Stimulated activated naive CD4-positive, alpha-beta T cell (primary cell): ENCODE measurements around the gene CA12.

Experiments used
- DNase-seq, 6 experiments: peaks; one replicate each; lab custom pipeline; 2025; lab: John Stamatoyannopoulos, UW

CA12 gene

GRCh38 chr15:63306492-63307073 is 75.1 kb downstream of the CA12 start:
- no peak for DNase-seq

- DNase-seq = no peak
These were observed 76.4 kb downstream of the CA12 start for GRCh38 chr15:63305260-63305659.

- DNase-seq = no peak
These were observed 80.6 kb downstream of the CA12 start for GRCh38 chr15:63301088-63301487.

GRCh38 chr15:63299943-63300575 is 81.6 kb downstream of the CA12 start:
- no peak for DNase-seq

GRCh38 chr15:63296195-63296594 is 85.5 kb downstream of the CA12 start:
- no peak for DNase-seq

- no peak for DNase-seq
These were observed 86.3 kb downstream of the CA12 start for GRCh38 chr15:63295341-63295740.

GRCh38 chr15:63294359-63294758 is 87.3 kb downstream of the CA12 start:
- DNase-seq = no peak

- DNase-seq = no peak
These were observed 88.9 kb downstream of the CA12 start for GRCh38 chr15:63292771-63293170.

GRCh38 chr15:63292241-63292640 is 89.4 kb downstream of the CA12 start:
- no peak for DNase-seq

GRCh38 chr15:63291507-63291906 is 90.1 kb downstream of the CA12 start:
- DNase-seq = no peak

- peak in 3 of 6 experiments; percentile 3 to 64 (median 59) for DNase-seq
These were observed 92.8 kb downstream of the CA12 start for GRCh38 chr15:63288778-63289378.

- DNase-seq = no peak
These were observed 93.3 kb downstream of the CA12 start for GRCh38 chr15:63288342-63288741.

- no peak for DNase-seq
These were observed 94.5 kb downstream of the CA12 start for GRCh38 chr15:63287109-63287508.

GRCh38 chr15:63284335-63284734 is 97.3 kb downstream of the CA12 start:
- no peak for DNase-seq

- DNase-seq = no peak
These were observed 98.5 kb downstream of the CA12 start for GRCh38 chr15:63283126-63283525.

GRCh38 chr15:63277893-63278456 is 103.7 kb downstream of the CA12 start:
- DNase-seq = peak in 1 of 6 experiments; percentile 7

- peak; percentile 67 to 87 (median 84) for DNase-seq
These were observed 104.4 kb downstream of the CA12 start, which contains the start of gene APH1B for GRCh38 chr15:63277038-63277892. TSS of gene APH1B (plus strand) at chr15:63277605. CDS start at chr15:63277624, 19 bp downstream.

GRCh38 chr15:63276342-63277037 is 105.2 kb downstream of the CA12 start:
- DNase-seq = peak in 1 of 6 experiments; percentile 24

- DNase-seq = peak in 1 of 6 experiments; percentile 2
These were observed 107.2 kb downstream of the CA12 start for GRCh38 chr15:63274427-63274826.
